Fibroblast of skin of left quadriceps (primary cell): ENCODE results near the gene H2AZ2.
"Not testable (repeated sequence)": the region's sequence is repeated elsewhere in the genome, so short reads cannot be mapped to it uniquely, and the experiment has no call there.

Source experiments
- DNase-seq, 2 experiments: peaks; one replicate each; pipeline ENCODE4 v3.0.0-alpha.2; 2013; ENCODE audit warnings: low read depth in 2 of 2

Gene H2AZ2

GRCh38 chr7:44814919-44815318 is 33.0 kb downstream of the H2AZ2 start:
- DNase-seq, result no peak

- DNase-seq, result no peak
Measured at GRCh38 chr7:44811571-44811970, 36.3 kb downstream of the H2AZ2 start.

DNA sequence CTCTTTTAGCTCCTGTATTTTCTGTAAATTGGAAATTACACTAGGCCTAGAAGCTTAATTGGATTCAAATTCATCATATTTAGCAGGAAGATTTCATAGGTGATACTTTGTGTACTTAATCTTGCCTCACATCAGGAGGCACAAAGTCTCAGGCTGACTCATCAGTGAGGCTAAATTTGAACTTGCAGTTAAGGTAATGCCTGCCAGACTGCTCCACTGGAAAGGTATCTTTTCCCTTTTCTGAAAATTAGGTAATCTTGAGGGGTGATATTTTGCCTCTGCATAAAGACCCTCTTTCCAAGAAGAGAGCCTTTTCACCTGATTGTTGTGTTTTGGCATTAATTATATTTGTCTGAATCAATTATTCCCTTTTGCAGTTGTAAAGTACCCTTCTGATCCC is 36.8 kb downstream of the H2AZ2 start:
- no peak for DNase-seq

GRCh38 chr7:44808914-44809393 is 38.9 kb downstream of the H2AZ2 start:
- no peak for DNase-seq

DNA sequence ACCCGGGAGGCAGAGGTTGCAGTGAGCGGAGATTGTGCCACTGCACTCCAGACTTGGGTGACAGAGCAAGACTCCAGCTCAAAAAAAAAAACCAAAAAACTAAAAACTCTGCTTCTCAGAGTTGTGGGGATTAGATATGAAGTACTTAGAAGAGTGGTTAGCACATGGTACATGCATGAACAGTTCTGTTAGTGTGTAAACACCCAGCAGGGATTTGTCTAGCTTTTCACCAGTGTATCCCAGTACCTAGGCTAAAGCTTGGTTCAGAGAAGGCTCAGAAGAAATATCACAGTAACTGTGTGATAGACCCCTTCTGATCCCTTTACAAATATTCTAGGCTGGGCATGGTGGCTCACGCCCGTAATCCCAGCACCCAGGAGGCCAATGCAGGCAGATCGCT is 41.9 kb downstream of the H2AZ2 start:
- no peak for DNase-seq

- DNase-seq, result not testable (repeated sequence)
Measured at GRCh38 chr7:44803828-44804519, 43.9 kb downstream of the H2AZ2 start.

DNA sequence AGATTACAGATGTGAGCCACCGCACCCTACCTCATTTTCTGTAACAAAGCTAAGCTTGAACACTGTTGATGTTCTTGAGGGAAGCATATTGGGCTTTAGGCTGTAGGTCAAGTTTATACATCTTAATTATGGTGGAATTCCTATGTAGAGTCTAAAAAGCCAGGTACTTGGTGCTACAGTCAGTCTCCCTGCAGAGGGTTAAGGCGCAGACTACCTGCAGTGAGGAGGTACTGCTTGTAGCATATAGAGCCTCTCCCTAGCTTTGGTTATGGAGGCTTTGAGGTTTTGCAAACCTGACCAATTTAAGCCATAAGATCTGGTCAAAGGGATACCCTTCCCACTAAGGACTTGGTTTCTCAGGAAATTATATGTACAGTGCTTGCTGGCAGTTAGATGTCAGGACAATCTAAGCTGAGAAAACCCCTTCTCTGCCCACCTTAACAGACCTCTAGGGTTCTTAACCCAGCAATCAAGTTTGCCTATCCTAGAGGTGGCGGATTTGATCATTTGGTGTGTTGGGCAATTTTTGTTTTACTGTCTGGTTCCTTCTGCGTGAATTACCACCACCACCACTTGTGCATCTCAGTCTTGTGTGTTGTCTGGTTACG is 45.4 kb downstream of the H2AZ2 start:
- no peak for DNase-seq

- DNase-seq, result no peak
Measured at GRCh38 chr7:44801890-44802289, 46.0 kb downstream of the H2AZ2 start.

GRCh38 chr7:44799939-44800338 is 47.9 kb downstream of the H2AZ2 start:
- DNase-seq, result no peak

- DNase-seq, result no peak
Measured at GRCh38 chr7:44798649-44799305, 49.1 kb downstream of the H2AZ2 start.

- DNase-seq, result peak; percentile 65 to 69
Measured at GRCh38 chr7:44797329-44798258, 50.3 kb downstream of the H2AZ2 start.

DNA sequence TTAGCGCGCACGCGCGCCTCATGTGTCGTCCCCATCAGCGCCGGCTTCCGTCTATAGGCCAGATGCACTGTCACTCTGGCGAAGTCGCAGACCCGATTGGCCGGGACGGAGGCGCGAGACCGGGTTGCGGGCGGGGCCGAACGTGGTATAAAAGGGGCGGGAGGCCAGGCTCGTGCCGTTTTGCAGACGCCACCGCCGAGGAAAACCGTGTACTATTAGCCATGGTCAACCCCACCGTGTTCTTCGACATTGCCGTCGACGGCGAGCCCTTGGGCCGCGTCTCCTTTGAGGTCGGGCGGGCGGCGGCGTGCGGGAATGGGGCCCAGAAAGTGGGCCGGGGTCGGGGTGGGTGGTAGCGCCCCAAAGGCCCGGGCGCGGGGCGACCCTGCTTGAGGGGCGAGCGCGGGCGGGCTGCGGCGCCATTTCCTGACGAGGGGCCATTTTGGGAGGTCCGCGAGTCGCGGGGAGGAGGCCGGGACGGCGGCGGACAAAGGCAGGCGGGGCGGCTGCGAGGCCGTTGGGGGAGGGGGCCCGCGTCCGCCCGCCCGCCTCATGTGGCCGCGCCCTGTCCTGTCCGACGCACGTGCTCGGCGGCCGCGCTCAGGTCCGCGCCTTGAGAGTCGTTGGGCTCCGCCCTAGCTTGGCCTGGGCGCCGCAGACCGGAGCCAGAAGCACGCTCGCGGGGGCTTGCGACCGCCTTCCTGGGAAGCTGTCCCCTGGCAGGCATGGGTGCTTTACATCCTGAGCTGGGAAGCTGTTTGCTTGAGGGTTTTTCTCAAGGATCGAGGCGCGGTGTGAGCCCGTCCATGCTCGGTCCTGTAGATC is 51.2 kb downstream of the H2AZ2 start, which contains the start of gene PPIA:
Gene PPIA, plus strand, starts transcription at position 178 of the 825 bp plus-strand sequence. Its CDS starts 44 bp downstream, at position 222.
- DNase-seq, result peak; percentile 97 to 98

- DNase-seq, result no peak
Measured at GRCh38 chr7:44796034-44796503, 51.8 kb downstream of the H2AZ2 start.

DNA sequence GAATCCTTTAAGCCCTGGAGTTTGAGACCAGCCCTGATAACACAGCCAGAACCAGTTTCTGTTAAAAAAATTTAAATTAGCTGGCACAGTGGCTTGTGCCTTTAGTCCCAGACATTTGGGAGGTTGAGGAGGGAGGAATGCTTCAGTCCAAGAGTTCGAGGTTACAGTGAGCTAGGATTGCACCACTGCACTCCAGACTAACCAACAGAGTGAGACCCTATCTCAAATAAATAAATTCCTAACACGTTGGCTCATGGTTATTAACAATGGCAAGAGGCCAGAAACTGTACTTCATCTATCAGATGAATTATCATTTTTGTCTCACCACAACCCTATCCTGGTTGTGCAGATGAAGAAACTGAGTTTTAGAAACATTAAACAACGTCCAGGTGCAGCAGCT is 53.6 kb downstream of the H2AZ2 start:
- DNase-seq, result peak in 1 of 2 experiments; percentile 23

DNA sequence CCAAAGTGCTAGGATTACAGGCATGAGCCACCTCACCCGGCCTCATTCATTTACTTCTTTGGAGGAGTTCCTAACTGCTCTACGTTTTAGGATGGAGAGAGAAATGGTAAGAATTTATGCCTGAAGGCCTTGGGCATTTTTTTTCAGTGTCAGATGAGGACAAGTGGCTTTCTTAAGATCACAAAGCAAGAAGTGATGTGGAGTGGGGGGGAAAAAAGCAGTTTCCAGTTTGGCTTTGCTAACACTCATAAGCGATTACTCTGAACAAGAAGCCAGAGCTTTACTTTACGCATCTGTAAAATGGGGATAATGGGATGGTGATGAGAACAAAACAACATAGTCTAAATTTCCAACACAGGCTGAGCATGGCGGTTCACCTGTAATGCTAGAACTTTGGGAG is 54.0 kb downstream of the H2AZ2 start:
- DNase-seq, result no peak

DNA sequence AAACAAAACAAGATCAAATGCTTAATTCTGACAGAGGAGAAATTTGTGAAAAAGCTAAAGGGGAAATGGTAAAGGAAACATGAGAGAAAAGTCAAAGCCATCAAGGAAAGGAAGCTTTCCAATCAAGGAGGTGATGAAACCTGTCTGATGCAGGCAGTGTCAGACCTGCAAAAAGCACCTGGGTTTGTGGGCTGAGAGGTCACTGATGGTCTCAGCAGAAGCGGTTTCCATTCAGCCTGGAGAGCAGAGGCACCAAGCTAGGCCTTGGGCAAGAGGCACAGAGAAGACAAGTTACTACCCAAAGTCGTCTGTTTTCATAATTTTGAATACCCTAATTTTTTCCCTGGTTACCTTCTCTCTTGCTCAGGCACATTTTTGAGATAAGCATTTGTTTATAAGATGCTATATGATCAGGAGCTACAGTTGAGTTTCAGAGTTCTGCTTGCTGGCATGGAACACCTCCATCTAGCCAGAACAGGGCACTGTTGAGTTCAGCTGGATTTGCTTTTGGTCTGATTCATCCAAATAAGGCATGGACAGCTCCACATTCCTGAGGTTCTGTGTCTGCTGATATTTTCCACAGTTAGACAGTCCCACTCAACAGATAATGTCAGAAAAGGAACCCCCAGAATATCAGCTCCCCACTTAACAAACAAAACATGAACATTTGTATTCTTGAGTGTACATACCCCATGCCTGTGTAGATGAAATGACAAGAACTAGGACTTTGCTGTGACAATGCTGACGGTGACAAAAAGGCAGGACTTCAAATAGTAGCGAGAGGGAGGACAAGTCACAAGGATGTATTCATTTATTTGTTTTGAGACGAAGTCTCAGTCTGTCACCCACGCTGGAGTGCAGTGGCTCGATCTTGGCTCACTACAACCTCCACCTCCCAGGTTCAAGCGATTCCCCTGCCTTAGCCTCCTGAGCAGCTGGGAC is 56.3 kb downstream of the H2AZ2 start:
- peak in 1 of 2 experiments; percentile 40 for DNase-seq

DNA sequence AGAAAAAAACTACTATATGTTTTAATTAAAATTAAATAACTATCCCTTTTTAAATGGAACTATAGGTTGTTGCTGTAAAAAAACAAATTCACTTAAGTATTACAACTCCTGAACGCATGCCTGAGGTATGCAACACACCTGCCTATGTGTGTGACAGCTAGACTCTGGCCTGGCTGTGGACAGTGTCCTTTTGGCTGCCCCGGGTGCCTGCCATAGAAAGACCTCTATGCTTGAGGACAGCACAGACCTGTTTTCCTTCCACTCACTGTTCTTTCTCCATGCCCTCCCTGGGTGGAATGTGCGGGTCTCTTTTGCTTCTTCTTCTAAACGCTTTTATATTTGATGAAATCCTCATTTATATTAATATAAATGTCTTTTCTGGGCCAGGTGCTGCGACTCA is 57.9 kb downstream of the H2AZ2 start:
- no peak for DNase-seq

DNA sequence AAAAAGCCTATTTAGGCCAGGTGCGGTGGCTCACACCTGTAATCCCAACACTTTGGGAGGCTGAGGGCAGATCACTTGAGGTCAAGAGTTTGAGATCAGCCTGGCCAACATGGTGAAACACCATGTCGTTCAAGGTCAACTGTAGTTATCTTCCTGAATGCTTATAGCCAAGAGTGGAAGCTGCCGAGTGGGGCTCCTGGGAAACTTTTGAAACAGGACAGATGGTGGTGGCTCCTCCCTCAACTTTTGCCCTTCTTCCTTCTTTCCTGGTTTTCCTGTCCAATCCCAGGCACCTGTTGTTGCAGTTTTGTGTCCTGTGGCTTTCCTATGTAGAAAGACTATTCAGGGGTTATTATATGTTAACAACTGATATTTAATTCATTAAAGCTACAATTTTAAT is 60.1 kb downstream of the H2AZ2 start:
- DNase-seq, result no peak

DNA sequence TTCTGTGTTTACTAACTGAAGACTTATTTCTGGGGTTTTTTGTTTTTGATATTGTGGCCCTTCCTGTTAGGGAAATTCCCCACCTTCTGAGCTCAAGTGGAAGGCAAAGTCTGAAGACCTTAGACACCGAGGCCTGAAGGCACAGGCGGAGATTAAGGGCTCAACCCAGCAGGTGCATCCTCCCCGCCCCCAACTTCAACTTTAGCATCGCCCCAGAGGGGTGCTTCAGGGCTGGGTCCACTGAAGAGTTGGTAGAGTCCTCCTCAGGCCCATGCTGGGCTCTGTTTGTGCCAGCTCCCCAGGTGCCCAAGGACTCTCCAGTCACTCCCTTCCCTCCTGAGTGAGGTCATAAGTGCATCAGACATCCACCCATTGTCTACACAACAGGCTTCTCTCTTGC is 60.8 kb downstream of the H2AZ2 start:
- no peak for DNase-seq

DNA sequence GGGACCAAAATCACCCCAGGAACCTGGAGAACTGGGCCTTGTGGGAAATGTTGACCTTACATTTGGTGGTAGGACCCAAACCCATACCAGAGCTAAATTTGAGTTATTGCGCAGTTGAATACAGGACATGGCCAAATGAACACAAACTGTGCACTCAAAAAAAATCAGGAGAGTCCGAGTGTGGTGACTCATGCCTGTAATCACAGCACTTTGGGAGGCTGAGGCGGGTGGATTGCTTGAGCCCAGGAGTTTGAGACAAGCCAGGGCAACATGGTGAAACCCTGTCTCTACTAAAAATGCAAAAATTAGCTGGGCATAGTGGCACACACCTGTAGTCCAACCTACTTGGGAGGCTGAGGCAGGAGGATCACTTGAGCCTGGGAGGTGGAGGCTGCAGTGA is 62.7 kb downstream of the H2AZ2 start:
- not testable (repeated sequence) for DNase-seq
